Neutrophil (primary cell): ENCODE results near the gene MSI2.

Experiments
- H3K27ac ChIP-seq: fragments of 200-600 bp; sonication (generic); 2 replicates; pipeline ENCODE4 v1.5.1; 2016; ENCODE audit warnings: mild to moderate bottlenecking, moderate library complexity
- H3K27me3 ChIP-seq: fragments of 200-600 bp; sonication (generic); 2 replicates; pipeline ENCODE4 v1.6.0; 2016; ENCODE audit warnings: mild to moderate bottlenecking
- H3K36me3 ChIP-seq: fragments of 200-600 bp; sonication (generic); 2 replicates; pipeline ENCODE4 v1.5.1; 2017
- H3K4me1 ChIP-seq, 2 experiments: fragments of 200-600 bp in 1 of 2; sonication (generic) in 1 of 2; 1 replicate in 1 of 2; 2 replicates in 1 of 2; pipeline versions ENCODE4 v1.5.1 to v1.6.1; 2013 to 2016; ENCODE audit warnings: low read depth in 1 of 2, low read length in 1 of 2, mild to moderate bottlenecking in 1 of 2, moderate library complexity in 1 of 2; ENCODE audit not compliant: control insufficient read depth in 1 of 2, insufficient read depth in 1 of 2
- H3K4me3 ChIP-seq, 2 experiments: fragments of 200-600 bp in 1 of 2; sonication (generic) in 1 of 2; 1 replicate in 1 of 2; 2 replicates in 1 of 2; pipeline ENCODE4 v1.5.1; 2013 to 2016; ENCODE audit warnings: low read depth in 1 of 2, low read length in 1 of 2, mild to moderate bottlenecking in 1 of 2, moderate library complexity in 1 of 2
- H3K9me3 ChIP-seq: fragments of 200-600 bp; sonication (generic); 2 replicates; pipeline ENCODE4 v1.5.1; 2016
- TF ChIP-seq, protein P1 (sequence below): fragments of 200-600 bp; sonication (generic); IDR thresholded peaks from 2 replicates; pipeline ENCODE4 v1.5.1; 2016; ENCODE audit warnings: antibody characterized with exemption

The MSI2 gene

DNA sequence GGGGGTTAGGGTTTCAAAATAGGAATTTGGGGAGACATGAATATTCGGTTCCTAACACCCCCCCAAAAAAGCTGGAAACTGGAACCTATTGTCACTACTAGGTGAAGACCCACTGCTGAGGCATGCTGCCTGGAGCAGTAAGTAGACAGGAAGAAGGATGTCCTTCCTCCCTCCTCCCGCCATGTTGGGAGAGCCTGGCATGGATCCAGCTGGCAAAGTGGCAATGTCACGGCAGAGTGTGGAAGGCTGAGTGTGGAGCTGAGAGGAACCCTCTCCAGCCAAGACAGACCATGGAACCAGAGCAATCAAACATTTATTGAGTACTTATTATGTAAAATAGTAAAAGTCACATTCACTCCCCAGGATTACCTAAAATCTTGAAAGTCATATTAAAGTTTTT, 439.7 kb downstream of the MSI2 start:
- Histone ChIP-seq H3K4me1 (peaks cover 0 to 3% of the 10 kb centered on the region in 2 experiments), H3K9me3 (no peaks in the 10 kb centered on the region), H3K36me3 (no peaks in the 10 kb centered on the region), H3K27ac (no peak overlapping the region), H3K4me3 (no peak overlapping the region), H3K27me3 (no peaks in the 10 kb centered on the region)
- TF ChIP-seq, protein P1, sequence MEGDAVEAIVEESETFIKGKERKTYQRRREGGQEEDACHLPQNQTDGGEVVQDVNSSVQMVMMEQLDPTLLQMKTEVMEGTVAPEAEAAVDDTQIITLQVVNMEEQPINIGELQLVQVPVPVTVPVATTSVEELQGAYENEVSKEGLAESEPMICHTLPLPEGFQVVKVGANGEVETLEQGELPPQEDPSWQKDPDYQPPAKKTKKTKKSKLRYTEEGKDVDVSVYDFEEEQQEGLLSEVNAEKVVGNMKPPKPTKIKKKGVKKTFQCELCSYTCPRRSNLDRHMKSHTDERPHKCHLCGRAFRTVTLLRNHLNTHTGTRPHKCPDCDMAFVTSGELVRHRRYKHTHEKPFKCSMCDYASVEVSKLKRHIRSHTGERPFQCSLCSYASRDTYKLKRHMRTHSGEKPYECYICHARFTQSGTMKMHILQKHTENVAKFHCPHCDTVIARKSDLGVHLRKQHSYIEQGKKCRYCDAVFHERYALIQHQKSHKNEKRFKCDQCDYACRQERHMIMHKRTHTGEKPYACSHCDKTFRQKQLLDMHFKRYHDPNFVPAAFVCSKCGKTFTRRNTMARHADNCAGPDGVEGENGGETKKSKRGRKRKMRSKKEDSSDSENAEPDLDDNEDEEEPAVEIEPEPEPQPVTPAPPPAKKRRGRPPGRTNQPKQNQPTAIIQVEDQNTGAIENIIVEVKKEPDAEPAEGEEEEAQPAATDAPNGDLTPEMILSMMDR = no peak

DNA sequence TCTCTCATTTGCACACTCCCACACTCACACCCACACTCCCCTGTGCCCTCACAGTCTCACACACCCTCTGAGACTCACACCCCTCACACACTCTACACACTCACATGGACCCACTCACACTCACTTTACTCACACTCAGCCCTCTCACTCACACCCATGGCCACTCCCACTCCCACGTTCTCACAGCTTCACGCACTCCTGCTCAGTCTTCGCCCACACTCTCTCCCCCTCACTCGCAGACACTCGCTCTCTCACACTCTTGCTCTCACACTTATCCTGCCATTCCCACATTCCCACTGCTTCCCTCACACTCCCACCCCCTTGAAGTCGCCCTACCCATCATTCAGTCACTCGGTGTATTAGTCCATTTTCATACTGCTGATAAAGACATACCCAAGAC, 440.9 kb downstream of the MSI2 start:
- Histone ChIP-seq H3K36me3 (no peaks in the 10 kb centered on the region), H3K27ac (no peak overlapping the region), H3K4me3 (no peak overlapping the region), H3K4me1 (peaks cover 0 to 3% of the 10 kb centered on the region in 2 experiments), H3K9me3 (no peaks in the 10 kb centered on the region), H3K27me3 (no peaks in the 10 kb centered on the region)
- TF ChIP-seq, protein P1 = no peak

DNA sequence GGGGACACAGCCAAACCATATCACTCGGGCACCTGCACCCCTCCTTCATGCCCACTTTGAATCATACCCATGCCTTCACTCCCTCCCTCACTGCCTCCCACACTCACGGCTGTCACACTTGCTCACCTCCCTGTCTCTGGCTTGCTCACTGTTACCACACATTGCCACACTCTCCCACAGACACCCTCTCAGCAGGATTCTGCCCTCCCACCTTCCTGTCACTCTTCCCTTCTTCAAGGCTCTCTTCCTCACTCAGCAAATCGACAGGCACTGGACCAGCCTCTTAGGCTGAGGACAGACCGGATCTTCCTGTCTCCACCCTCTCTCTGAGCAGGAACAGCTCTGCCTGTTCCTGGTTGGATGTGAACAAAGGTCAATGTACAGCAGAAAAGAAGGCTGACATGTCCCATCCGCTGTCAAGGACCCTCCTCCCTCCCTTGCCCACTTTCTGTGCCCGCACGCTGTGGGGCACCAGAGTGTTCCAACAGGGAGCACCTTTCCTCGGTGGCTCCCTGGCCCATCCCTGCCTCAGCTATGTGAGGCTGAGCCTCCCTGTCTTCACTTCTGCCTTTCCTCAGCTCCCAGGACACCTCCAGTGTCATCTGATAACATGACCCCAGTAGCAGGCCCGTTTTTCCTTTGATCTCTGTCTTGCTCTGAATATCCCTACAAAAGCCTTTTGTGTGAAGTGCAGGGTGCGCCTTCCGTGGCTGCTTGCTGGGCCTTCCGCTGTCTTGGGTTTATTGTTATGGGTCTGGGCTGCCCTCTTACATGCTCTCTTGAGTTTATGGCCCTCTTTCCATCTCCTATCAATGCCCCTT, 441.8 kb downstream of the MSI2 start:
- no peak overlapping the region for H3K27ac ChIP-seq
- no peaks in the 10 kb centered on the region for H3K27me3 ChIP-seq
- TF ChIP-seq, protein P1 = no peak
- no peaks in the 10 kb centered on the region for H3K36me3 ChIP-seq
- peaks cover 0 to 3% of the 10 kb centered on the region in 2 experiments for H3K4me1 ChIP-seq
- H3K4me3 ChIP-seq = no peak overlapping the region
- no peaks in the 10 kb centered on the region for H3K9me3 ChIP-seq

DNA sequence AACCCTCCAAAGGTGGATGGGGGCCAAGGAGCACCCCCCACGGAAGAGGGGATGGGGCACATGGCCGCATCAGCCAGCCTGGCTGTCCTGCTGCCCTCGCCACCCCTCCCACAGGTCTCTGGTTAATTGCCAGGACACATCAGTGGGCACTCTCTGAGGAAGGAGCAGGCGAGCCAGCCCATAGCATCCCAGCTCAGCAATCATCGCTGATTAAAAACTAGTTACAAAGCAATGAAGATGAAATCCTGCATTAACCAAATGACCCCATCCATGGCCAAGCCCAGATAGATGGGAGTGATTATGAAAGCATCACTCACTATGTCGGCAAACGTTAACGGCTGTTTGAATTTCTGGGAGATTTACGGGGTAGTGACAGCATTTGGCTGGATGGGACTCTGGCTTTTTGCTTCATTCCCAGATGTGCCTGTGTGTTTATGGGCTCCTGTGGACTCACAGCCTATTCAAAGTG, 443.5 kb downstream of the MSI2 start:
- peaks cover 0 to 3% of the 10 kb centered on the region in 2 experiments for H3K4me1 ChIP-seq
- no peaks in the 10 kb centered on the region for H3K27me3 ChIP-seq
- H3K27ac ChIP-seq = no peak overlapping the region
- H3K4me3 ChIP-seq = no peak overlapping the region
- H3K9me3 ChIP-seq = no peaks in the 10 kb centered on the region
- TF ChIP-seq, protein P1 = no peak
- H3K36me3 ChIP-seq = no peaks in the 10 kb centered on the region

DNA sequence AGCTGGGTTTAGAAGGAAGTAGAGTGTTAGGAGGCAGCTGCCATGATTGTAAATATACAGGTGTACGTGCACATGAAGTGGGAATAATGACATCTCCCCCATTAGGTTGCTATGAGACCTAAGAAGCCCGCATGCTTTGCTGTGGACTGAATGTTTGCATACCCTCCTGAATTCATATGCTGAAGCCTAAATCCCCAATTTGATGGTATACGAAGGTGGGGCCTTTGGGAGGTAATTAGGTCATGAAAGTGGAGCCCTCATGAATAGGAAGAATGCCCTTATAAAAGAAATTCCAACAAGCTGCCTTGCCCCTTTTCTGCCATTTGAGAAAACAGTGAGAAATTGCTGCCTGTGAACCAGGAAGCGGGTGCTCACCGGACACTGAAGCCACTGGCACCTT, 444.8 kb downstream of the MSI2 start:
- H3K4me3 ChIP-seq = no peak overlapping the region
- no peaks in the 10 kb centered on the region for H3K27me3 ChIP-seq
- TF ChIP-seq, protein P1 = no peak
- no peaks in the 10 kb centered on the region for H3K9me3 ChIP-seq
- H3K27ac ChIP-seq = no peak overlapping the region
- peaks cover 0 to 3% of the 10 kb centered on the region in 2 experiments for H3K4me1 ChIP-seq
- no peaks in the 10 kb centered on the region for H3K36me3 ChIP-seq
